DOHH2 (cell line): ENCODE results near the gene IQCF5.

Experiments used
- H3F3A ChIP-seq: fragments of 200-600 bp; sonication (generic), shearing (Covaris generic); 2 replicates; pipeline ENCODE4 v1.6.0; 2016; ENCODE audit warnings: antibody characterized with exemption, mild to moderate bottlenecking; ENCODE audit not compliant: control insufficient read depth, insufficient read depth
- H3K27ac ChIP-seq: fragments of 200-600 bp; sonication (generic); 2 replicates; pipeline ENCODE4 v1.5.1; 2014; ENCODE audit warnings: low read depth, mild to moderate bottlenecking, low read length, moderate library complexity
- H3K27me3 ChIP-seq: fragments of 200-600 bp; sonication (generic); 2 replicates; pipeline ENCODE4 v1.6.1; 2014; ENCODE audit warnings: mild to moderate bottlenecking, low read length, mixed read lengths; ENCODE audit not compliant: control insufficient read depth
- H3K36me3 ChIP-seq: fragments of 200-600 bp; sonication (generic); 2 replicates; pipeline ENCODE4 v1.6.1; 2014; ENCODE audit warnings: mild to moderate bottlenecking, low read length, moderate library complexity, mixed read lengths; ENCODE audit not compliant: control insufficient read depth
- H3K4me1 ChIP-seq: fragments of 200-600 bp; sonication (generic); 2 replicates; pipeline ENCODE4 v1.6.1; 2014; ENCODE audit warnings: mild to moderate bottlenecking, low read length, mixed read lengths; ENCODE audit not compliant: control insufficient read depth
- H3K4me2 ChIP-seq: fragments of 200-600 bp; sonication (generic); 2 replicates; pipeline ENCODE4 v1.6.0; 2014; ENCODE audit warnings: mild to moderate bottlenecking, low read length, moderate library complexity
- H3K4me3 ChIP-seq: fragments of 200-600 bp; sonication (generic); 2 replicates; pipeline ENCODE4 v1.5.1; 2014; ENCODE audit warnings: mild to moderate bottlenecking, low read length, mixed read lengths
- H3K79me2 ChIP-seq: fragments of 200-600 bp; sonication (generic); 2 replicates; pipeline ENCODE4 v1.6.1; 2014; ENCODE audit warnings: mild to moderate bottlenecking, low read length, mixed read lengths; ENCODE audit not compliant: control insufficient read depth
- H3K9me2 ChIP-seq: fragments of 200-600 bp; sonication (generic); replicated peaks from 2 replicates; pipeline ENCODE4 v1.6.1; 2014; ENCODE audit warnings: mild to moderate bottlenecking, low read length, mixed read lengths; ENCODE audit not compliant: control insufficient read depth
- H3K9me3 ChIP-seq: fragments of 200-600 bp; sonication (generic); 2 replicates; pipeline ENCODE4 v1.6.1; 2014; ENCODE audit warnings: antibody characterized with exemption, low read length, mixed read lengths; ENCODE audit not compliant: control insufficient read depth, insufficient read depth
- H4K20me1 ChIP-seq: fragments of 200-600 bp; sonication (generic); 2 replicates; pipeline ENCODE4 v1.6.0; 2014; ENCODE audit warnings: low read depth, mild to moderate bottlenecking, antibody characterized with exemption, low read length, moderate library complexity; ENCODE audit not compliant: control insufficient read depth, insufficient read depth
- EZH2phosphoT487 ChIP-seq: fragments of 200-600 bp; sonication (generic); IDR thresholded peaks from 2 replicates; pipeline ENCODE4 v1.6.1; 2017; ENCODE audit warnings: borderline replicate concordance, mild to moderate bottlenecking, antibody characterized with exemption, low read length, moderate library complexity, mixed read lengths
- TF ChIP-seq, protein P1 (sequence below): fragments of 200-600 bp; sonication (generic); IDR thresholded peaks from one replicate; pipeline ENCODE4 v1.5.1; 2014; ENCODE audit warnings: antibody characterized with exemption, mild to moderate bottlenecking, low read depth, low read length; ENCODE audit not compliant: poor library complexity, severe bottlenecking

IQCF5 gene

GRCh38 chr3:51886447-51886846 lies 11.0 kb upstream of the IQCF5 start:
- Histone ChIP-seq H4K20me1 (no peaks in the 10 kb centered on the region), H3K9me3 (no peaks in the 10 kb centered on the region), H3K27me3 (peaks cover 18% of the 10 kb centered on the region), H3K4me2 (no peak overlapping the region), H3K9me2 (no peaks in the 10 kb centered on the region), H3K4me1 (no peaks in the 10 kb centered on the region), H3K36me3 (no peaks in the 10 kb centered on the region), H3K4me3 (no peak overlapping the region), H3F3A (no peaks in the 10 kb centered on the region), H3K27ac (no peak overlapping the region), H3K79me2 (no peaks in the 10 kb centered on the region)
- TF ChIP-seq, protein P1, sequence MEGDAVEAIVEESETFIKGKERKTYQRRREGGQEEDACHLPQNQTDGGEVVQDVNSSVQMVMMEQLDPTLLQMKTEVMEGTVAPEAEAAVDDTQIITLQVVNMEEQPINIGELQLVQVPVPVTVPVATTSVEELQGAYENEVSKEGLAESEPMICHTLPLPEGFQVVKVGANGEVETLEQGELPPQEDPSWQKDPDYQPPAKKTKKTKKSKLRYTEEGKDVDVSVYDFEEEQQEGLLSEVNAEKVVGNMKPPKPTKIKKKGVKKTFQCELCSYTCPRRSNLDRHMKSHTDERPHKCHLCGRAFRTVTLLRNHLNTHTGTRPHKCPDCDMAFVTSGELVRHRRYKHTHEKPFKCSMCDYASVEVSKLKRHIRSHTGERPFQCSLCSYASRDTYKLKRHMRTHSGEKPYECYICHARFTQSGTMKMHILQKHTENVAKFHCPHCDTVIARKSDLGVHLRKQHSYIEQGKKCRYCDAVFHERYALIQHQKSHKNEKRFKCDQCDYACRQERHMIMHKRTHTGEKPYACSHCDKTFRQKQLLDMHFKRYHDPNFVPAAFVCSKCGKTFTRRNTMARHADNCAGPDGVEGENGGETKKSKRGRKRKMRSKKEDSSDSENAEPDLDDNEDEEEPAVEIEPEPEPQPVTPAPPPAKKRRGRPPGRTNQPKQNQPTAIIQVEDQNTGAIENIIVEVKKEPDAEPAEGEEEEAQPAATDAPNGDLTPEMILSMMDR: no peak
- TF ChIP-seq EZH2phosphoT487: no peak

GRCh38 chr3:51879937-51880336 lies 4.5 kb upstream of the IQCF5 start:
- Histone ChIP-seq H3K9me3 (no peaks in the 10 kb centered on the region), H3K79me2 (no peaks in the 10 kb centered on the region), H4K20me1 (no peaks in the 10 kb centered on the region), H3K9me2 (no peaks in the 10 kb centered on the region), H3K36me3 (no peaks in the 10 kb centered on the region), H3K4me2 (no peak overlapping the region), H3K4me3 (no peak overlapping the region), H3K27ac (no peak overlapping the region), H3F3A (no peaks in the 10 kb centered on the region), H3K4me1 (no peaks in the 10 kb centered on the region), H3K27me3 (peaks cover 18% of the 10 kb centered on the region)
- TF ChIP-seq, protein P1: no peak
- no peak for TF ChIP-seq EZH2phosphoT487

DNA sequence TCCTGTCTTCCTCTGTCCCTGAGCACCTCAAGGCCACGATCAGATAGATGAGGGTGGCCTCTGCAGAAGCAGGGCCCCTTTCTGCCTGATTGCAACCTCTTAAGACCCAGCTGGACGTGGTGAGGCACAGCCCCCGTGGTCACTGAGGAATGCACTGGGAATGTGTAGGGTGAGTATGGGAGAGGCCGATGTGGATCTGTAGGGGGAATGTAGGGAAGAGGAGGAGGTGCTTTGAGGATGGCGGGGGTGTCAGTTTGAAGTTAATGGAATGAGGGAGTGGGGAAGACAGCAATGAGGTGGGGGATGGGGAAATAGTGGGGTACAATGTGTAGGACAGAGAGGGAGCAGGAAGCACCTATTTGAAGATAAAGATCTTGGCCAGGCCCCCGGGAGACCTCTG lies 785 bp upstream of the IQCF5 start:
- Histone ChIP-seq H3K4me1 (no peaks in the 10 kb centered on the region), H3K27me3 (peaks cover 3% of the 10 kb centered on the region; the same call in 1 of the 2 replicates), H3K4me2 (no peak overlapping the region), H3K9me2 (no peaks in the 10 kb centered on the region), H3K27ac (no peak overlapping the region), H3F3A (no peaks in the 10 kb centered on the region), H3K4me3 (no peak overlapping the region), H3K9me3 (no peaks in the 10 kb centered on the region), H3K36me3 (no peaks in the 10 kb centered on the region), H4K20me1 (no peaks in the 10 kb centered on the region), H3K79me2 (no peaks in the 10 kb centered on the region)
- TF ChIP-seq, protein P1: no peak
- no peak for TF ChIP-seq EZH2phosphoT487

DNA sequence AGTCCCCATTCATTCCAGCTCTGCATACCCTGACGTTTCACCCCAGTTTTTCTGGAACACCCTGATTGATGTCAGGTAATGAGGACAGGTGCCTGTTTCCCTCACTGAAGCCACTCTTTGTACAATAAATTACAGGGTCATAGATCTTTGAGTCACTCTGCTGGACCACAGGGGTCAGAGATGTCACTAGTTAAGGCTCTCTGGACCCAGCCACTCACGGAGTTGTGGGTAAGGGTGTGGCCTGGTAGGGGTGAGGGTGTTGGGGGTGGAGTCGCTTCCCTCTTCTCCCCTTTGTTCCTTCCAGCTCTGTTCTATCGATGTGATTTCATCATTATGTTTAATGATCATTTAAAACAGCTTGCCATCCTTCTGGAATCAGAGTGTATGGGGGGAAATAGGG lies 512 bp downstream of the IQCF5 start:
- no peak for TF ChIP-seq EZH2phosphoT487
- TF ChIP-seq, protein P1: no peak
- Histone ChIP-seq H3K79me2 (no peaks in the 10 kb centered on the region), H3K27me3 (peaks cover 7% of the 10 kb centered on the region; the same call in 1 of the 2 replicates), H3K36me3 (no peaks in the 10 kb centered on the region), H3K4me1 (no peaks in the 10 kb centered on the region), H3K4me2 (no peak overlapping the region), H3F3A (no peaks in the 10 kb centered on the region), H4K20me1 (no peaks in the 10 kb centered on the region), H3K4me3 (no peak overlapping the region), H3K9me2 (no peaks in the 10 kb centered on the region), H3K27ac (no peak overlapping the region), H3K9me3 (no peaks in the 10 kb centered on the region)
